ENCODE data around the gene ACOT12. TPM values are rescaled to one million over a fixed set of nuclear protein-coding genes. Genes with fewer than 3 reads are reported as not detected.

ACOT12 gene
- total RNA-seq (0.26 and 2.0 TPM in 2 replicates), polyA plus RNA-seq (1.1 and 4.3 TPM in 2 replicates), polyA minus RNA-seq (ENCODE audit: low replicate concordance) (1.7 TPM in 1 of 2 replicates, not detected in the other)
- polyA plus RNA-seq (2012), result 1.6 and 2.9 TPM in 2 replicates

DNA sequence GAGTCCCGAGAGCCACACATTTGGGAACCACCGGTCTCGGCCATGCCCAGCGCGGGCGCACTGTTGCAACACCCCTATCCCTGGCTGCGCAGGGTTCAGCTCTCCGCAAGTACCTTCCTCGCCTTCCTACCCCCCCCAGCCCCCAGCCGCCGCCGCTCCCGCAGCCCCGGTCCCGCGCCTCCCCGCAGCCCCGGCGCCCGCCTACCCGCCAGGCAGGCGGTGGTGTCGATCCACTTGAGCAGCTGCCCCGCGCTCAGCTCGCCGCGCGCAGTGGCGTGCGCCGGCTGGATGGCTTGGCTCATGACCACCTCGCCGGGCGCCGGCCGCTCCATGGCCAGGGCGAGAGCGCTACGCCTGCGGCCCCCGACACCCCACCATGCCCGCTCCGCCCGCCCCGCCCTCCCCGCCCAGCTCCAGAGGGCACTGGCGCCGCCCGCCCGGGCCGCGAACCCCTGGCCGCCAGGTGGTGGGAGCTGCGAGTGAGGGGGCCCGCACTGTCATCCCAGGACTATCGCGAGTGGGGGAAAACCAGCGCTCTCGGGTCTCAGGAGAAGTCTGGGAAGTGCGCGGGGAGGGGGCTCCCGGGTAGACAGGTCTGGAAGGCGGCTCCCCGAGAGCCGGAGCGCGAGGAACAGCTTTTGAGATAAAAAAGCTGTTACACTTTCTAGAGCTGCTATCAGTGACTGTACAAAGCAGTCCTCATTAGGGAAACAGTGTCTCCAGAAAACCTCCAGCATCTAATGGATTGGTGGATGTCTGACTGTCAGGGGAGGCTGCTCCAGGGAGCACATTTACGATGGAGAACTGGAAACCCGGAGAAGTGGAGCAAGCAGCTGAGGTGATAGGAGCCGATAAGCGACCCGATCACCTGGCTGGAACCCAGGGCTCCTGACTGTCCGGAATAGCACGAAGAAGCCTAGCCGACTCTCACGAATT lies at the start of gene ACOT12:
Gene ACOT12 (minus strand): TSS at position 352 of the 936 bp plus-strand sequence. CDS start 20 bp downstream, at position 332.
- H3K9me3 ChIP-seq (ENCODE audit: control insufficient read depth, insufficient read depth, low read depth, low read length), result no peaks in the 10 kb centered on the region
- H3K79me2 ChIP-seq (ENCODE audit: control insufficient read depth, insufficient read depth, low read length), result no peaks in the 10 kb centered on the region
- H3K9ac ChIP-seq (ENCODE audit: insufficient read depth, low read length), result peak within 1 kb of the TSS; percentile 36
- H2AFZ ChIP-seq (ENCODE audit: low read length), result peak within 1 kb of the TSS; percentile 63
- no peaks in the 10 kb centered on the region for H3K36me3 ChIP-seq (ENCODE audit: control insufficient read depth, insufficient read depth, low read length)
- peak within 1 kb of the TSS; percentile 44 to 56 (median 49) for H3K4me3 ChIP-seq (replicated peaks in 1 of 4; ENCODE audit: control extremely low read depth in 1 of 4, insufficient read depth in 1 of 4, low read depth in 3 of 4, low read length in 4 of 4)
- H4K20me1 ChIP-seq (ENCODE audit: control insufficient read depth, extremely low read depth, insufficient read depth, low read length), result no peaks in the 10 kb centered on the region
- no peaks in the 10 kb centered on the region for H3K27me3 ChIP-seq (ENCODE audit: control insufficient read depth, insufficient read depth, low read length)
- no peaks in the 10 kb centered on the region for H3K4me1 ChIP-seq (ENCODE audit: control insufficient read depth, extremely low read depth, insufficient read depth, low read length)
- peak; percentile 32 to 37 for DNase-seq (ENCODE audit: low read depth in 2 of 2)
- H3K27ac ChIP-seq (ENCODE audit: insufficient read depth, low read length), result no peak within 1 kb of the TSS
- TF ChIP-seq, protein P1, sequence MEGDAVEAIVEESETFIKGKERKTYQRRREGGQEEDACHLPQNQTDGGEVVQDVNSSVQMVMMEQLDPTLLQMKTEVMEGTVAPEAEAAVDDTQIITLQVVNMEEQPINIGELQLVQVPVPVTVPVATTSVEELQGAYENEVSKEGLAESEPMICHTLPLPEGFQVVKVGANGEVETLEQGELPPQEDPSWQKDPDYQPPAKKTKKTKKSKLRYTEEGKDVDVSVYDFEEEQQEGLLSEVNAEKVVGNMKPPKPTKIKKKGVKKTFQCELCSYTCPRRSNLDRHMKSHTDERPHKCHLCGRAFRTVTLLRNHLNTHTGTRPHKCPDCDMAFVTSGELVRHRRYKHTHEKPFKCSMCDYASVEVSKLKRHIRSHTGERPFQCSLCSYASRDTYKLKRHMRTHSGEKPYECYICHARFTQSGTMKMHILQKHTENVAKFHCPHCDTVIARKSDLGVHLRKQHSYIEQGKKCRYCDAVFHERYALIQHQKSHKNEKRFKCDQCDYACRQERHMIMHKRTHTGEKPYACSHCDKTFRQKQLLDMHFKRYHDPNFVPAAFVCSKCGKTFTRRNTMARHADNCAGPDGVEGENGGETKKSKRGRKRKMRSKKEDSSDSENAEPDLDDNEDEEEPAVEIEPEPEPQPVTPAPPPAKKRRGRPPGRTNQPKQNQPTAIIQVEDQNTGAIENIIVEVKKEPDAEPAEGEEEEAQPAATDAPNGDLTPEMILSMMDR (conservative IDR thresholded peaks at IDR 0.05 in 1 of 2, IDR thresholded peaks at IDR 0.05 in 1 of 2; ENCODE audit: low read depth in 1 of 2, low read length in 2 of 2), result no peak
- TF ChIP-seq EZH2 (IDR thresholded peaks at IDR 0.05; ENCODE audit: low read length, missing control alignments), result no peak
- H3K4me2 ChIP-seq (ENCODE audit: extremely low read depth, insufficient read depth, low read length), result peak within 1 kb of the TSS; percentile 72

DNA sequence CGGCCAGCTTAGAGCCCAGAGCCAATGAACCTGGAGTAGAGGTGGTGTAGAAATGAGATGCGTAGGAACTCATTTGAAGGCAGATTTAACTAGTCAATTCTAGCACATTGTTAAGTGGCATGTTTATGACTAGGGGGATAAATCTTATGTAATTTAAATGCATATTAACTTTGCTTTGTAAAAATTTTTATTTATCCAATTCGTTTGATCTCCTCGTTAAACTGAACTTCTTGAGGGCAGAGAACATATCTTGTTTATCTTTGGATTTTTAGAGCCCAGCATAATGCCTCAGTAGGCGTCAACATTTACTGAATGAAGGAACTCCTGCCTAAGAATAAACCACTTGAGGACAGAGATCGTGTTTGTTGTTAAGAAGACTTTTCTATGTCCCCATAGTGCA lies 41.1 kb upstream of the ACOT12 start:
- Histone ChIP-seq H3K27me3 (ENCODE audit: control insufficient read depth, insufficient read depth, low read length) (no peaks in the 10 kb centered on the region), H3K4me3 (replicated peaks in 1 of 4; ENCODE audit: control extremely low read depth in 1 of 4, insufficient read depth in 1 of 4, low read depth in 3 of 4, low read length in 4 of 4) (no peak overlapping the region), H4K20me1 (ENCODE audit: control insufficient read depth, extremely low read depth, insufficient read depth, low read length) (no peaks in the 10 kb centered on the region), H3K27ac (ENCODE audit: insufficient read depth, low read length) (no peak overlapping the region), H3K4me2 (ENCODE audit: extremely low read depth, insufficient read depth, low read length) (no peak overlapping the region), H3K9ac (ENCODE audit: insufficient read depth, low read length) (no peak overlapping the region), H3K9me3 (ENCODE audit: control insufficient read depth, insufficient read depth, low read depth, low read length) (no peaks in the 10 kb centered on the region), H3K36me3 (ENCODE audit: control insufficient read depth, insufficient read depth, low read length) (no peaks in the 10 kb centered on the region), H3K4me1 (ENCODE audit: control insufficient read depth, extremely low read depth, insufficient read depth, low read length) (no peaks in the 10 kb centered on the region), H3K79me2 (ENCODE audit: control insufficient read depth, insufficient read depth, low read length) (no peaks in the 10 kb centered on the region), H2AFZ (ENCODE audit: low read length) (no peak overlapping the region)
- DNase-seq (ENCODE audit: low read depth in 2 of 2), result no peak
- TF ChIP-seq, protein P1 (conservative IDR thresholded peaks at IDR 0.05 in 1 of 2, IDR thresholded peaks at IDR 0.05 in 1 of 2; ENCODE audit: low read depth in 1 of 2, low read length in 2 of 2), result no peak
- TF ChIP-seq EZH2 (IDR thresholded peaks at IDR 0.05; ENCODE audit: low read length, missing control alignments), result no peak

DNA sequence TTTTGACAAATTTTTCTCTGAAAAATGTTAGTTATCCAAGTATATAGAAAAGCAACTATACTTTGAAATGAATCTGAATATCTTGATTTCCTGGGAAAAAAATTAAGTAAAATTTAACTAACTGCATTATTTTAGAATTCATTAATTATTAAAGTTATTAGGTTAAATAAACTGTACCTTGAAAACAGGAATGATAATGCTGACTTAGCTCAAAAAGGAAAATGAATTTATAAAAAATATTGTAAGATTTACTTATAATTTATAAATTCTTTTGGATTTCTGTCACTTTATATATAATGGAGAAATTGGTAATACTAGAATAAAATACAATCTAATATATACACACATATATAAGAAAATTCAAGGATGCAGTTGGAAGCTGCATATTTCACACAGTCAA lies 36.1 kb upstream of the ACOT12 start:
- Histone ChIP-seq H3K27ac (ENCODE audit: insufficient read depth, low read length) (no peak overlapping the region), H3K9ac (ENCODE audit: insufficient read depth, low read length) (no peak overlapping the region), H3K79me2 (ENCODE audit: control insufficient read depth, insufficient read depth, low read length) (no peaks in the 10 kb centered on the region), H3K4me3 (replicated peaks in 1 of 4; ENCODE audit: control extremely low read depth in 1 of 4, insufficient read depth in 1 of 4, low read depth in 3 of 4, low read length in 4 of 4) (no peak overlapping the region), H3K27me3 (ENCODE audit: control insufficient read depth, insufficient read depth, low read length) (no peaks in the 10 kb centered on the region), H3K36me3 (ENCODE audit: control insufficient read depth, insufficient read depth, low read length) (no peaks in the 10 kb centered on the region), H3K4me1 (ENCODE audit: control insufficient read depth, extremely low read depth, insufficient read depth, low read length) (peaks cover 5% of the 10 kb centered on the region), H2AFZ (ENCODE audit: low read length) (no peak overlapping the region), H3K4me2 (ENCODE audit: extremely low read depth, insufficient read depth, low read length) (no peak overlapping the region), H4K20me1 (ENCODE audit: control insufficient read depth, extremely low read depth, insufficient read depth, low read length) (no peaks in the 10 kb centered on the region), H3K9me3 (ENCODE audit: control insufficient read depth, insufficient read depth, low read depth, low read length) (no peaks in the 10 kb centered on the region)
- no peak for DNase-seq (ENCODE audit: low read depth in 2 of 2)
- TF ChIP-seq, protein P1 (conservative IDR thresholded peaks at IDR 0.05 in 1 of 2, IDR thresholded peaks at IDR 0.05 in 1 of 2; ENCODE audit: low read depth in 1 of 2, low read length in 2 of 2), result no peak
- no peak for TF ChIP-seq EZH2 (IDR thresholded peaks at IDR 0.05; ENCODE audit: low read length, missing control alignments)

Data from fibroblast of lung (primary cell).